K562 (cell line): ENCODE data around the gene CNOT4. TPM values are rescaled to one million over a fixed set of nuclear protein-coding genes. Genes with fewer than 3 reads are reported as not detected.

Experiments used
- BRF1 ChIP-seq: IDR thresholded peaks from 3 replicates; pipeline ENCODE4 v1.6.1; 2011; ENCODE audit warnings: borderline replicate concordance, mild to moderate bottlenecking; ENCODE audit not compliant: insufficient read length; ENCODE audit errors: extremely low read depth
- EP300 ChIP-seq: IDR thresholded peaks from 2 replicates; pipeline ENCODE4 v1.6.1; 2012; ENCODE audit warnings: low read length, improper control_type of control experiment
- ESRRA ChIP-seq: fragments of 450-650 bp; IDR thresholded peaks from 2 replicates; pipeline ENCODE4 v1.6.1; 2014; ENCODE audit warnings: low read depth, mild to moderate bottlenecking, moderate library complexity, borderline replicate concordance
- ESRRB ChIP-seq: fragments of 250-450 bp; sonication (Bioruptor Pico); IDR thresholded peaks from 2 replicates; pipeline ENCODE4 v1.5.0; 2020; ENCODE audit warnings: mild to moderate bottlenecking, moderate library complexity, borderline replicate concordance
- FOXK2 ChIP-seq, 2 experiments: fragments of 450-650 bp; IDR thresholded peaks in 1 of 2; conservative IDR thresholded peaks in 1 of 2; 2 replicates each; pipeline ENCODE4 v1.6.1; 2016; ENCODE audit warnings: low read depth in 2 of 2, mild to moderate bottlenecking in 1 of 2
- FOXO4 ChIP-seq: fragments of 450-650 bp; formaldehyde crosslinking; IDR thresholded peaks from 2 replicates; pipeline ENCODE4 v1.4.0; 2020; ENCODE audit warnings: mild to moderate bottlenecking, moderate library complexity
- NR2C1 ChIP-seq, 2 experiments: fragments of 450-650 bp; IDR thresholded peaks; 2 replicates each; pipeline ENCODE4 v1.6.1; 2017; ENCODE audit warnings: mild to moderate bottlenecking in 2 of 2, antibody characterized with exemption in 1 of 2, inconsistent platforms in 1 of 2, missing compliant biosample characterization in 1 of 2, missing genetic modification characterization in 1 of 2
- RBM22 ChIP-seq: fragments of 200-400 bp; formaldehyde crosslinking; IDR thresholded peaks from 2 replicates; pipeline ENCODE4 v1.6.1; 2018; ENCODE audit warnings: low read length, low read depth; ENCODE audit not compliant: poor library complexity, severe bottlenecking
- RBM34 ChIP-seq: fragments of 200-400 bp; formaldehyde crosslinking; IDR thresholded peaks from 2 replicates; pipeline ENCODE4 v1.6.1; 2018; ENCODE audit warnings: low read length, borderline replicate concordance; ENCODE audit not compliant: insufficient read depth
- SRSF9 ChIP-seq: fragments of 200-400 bp; formaldehyde crosslinking; IDR thresholded peaks from 2 replicates; pipeline ENCODE4 v1.6.1; 2017; ENCODE audit warnings: low read depth, low read length, borderline replicate concordance
- TRIM24 ChIP-seq, 2 experiments: fragments of 450-650 bp; IDR thresholded peaks; 2 replicates each; pipeline ENCODE4 v1.6.1; 2016
- TSC22D4 ChIP-seq: fragments of 450-650 bp; IDR thresholded peaks from 2 replicates; pipeline ENCODE4 v1.6.1; 2016; ENCODE audit warnings: missing genetic modification characterization, missing biosample characterization, control low read depth
- ZNF347 ChIP-seq: fragments of 450-650 bp; formaldehyde crosslinking; IDR thresholded peaks from 2 replicates; pipeline ENCODE4 v1.4.0; 2020; ENCODE audit warnings: low read depth, mild to moderate bottlenecking, moderate library complexity
- ZNF431 ChIP-seq: sonication (generic); formaldehyde crosslinking; IDR thresholded peaks from 2 replicates; pipeline ENCODE4 v1.8.0; 2022; ENCODE audit warnings: mild to moderate bottlenecking, missing genetic modification reagents
- polyA plus RNA-seq, 8 experiments: library from polyadenylated mRNA; depleted of rRNA in 4 of 8; stranded (reverse) in 5 of 8; unstranded in 3 of 8; fragments of >200 nt; fragmentation: Nextera tagmentation in 2 of 8; fragmentation: Illumina TruSeq in 1 of 8; extraction: Ambion mirVana in 2 of 8; extraction: Trizol in 1 of 8; gene quantifications; 2 replicates each; pipeline versions ENCODE4 v1.2.1 to v1.2.3, GENCODE V29; 2011 to 2014; ENCODE audit warnings: inconsistent platforms in 1 of 8, missing spikeins in 1 of 8
- total RNA-seq, 7 experiments: library from RNA; depleted of rRNA in 6 of 7; stranded (reverse); fragments of >200 nt in 6 of 7; fragmentation: Illumina TruSeq in 2 of 7; extraction: Trizol in 2 of 7; gene quantifications; 2 replicates each; pipeline versions ENCODE4 v1.2.1 to v1.2.3, GENCODE V29; 2011 to 2021; ENCODE audit warnings: low replicate concordance in 1 of 7
- TF ChIP-seq, protein P1 (sequence below): fragments of 450-650 bp; IDR thresholded peaks from 2 replicates; pipeline ENCODE4 v1.7.1; 2018; ENCODE audit warnings: mild to moderate bottlenecking, low read depth; ENCODE audit not compliant: partially characterized antibody
- TF ChIP-seq, protein P2 (sequence below): fragments of 450-650 bp; IDR thresholded peaks from 2 replicates; pipeline ENCODE4 v1.6.1; 2016; ENCODE audit warnings: mild to moderate bottlenecking
- TF ChIP-seq, protein P3 (sequence below), 2 experiments: IDR thresholded peaks; 2 replicates each; pipeline ENCODE4 v1.6.1; 2012; ENCODE audit warnings: improper control_type of control experiment in 2 of 2, low read depth in 2 of 2, low read length in 2 of 2, borderline replicate concordance in 1 of 2

The CNOT4 gene
- total and polyA plus RNA-seq, 9 of the 15 experiments (the other 6 are each of a cell fraction or from before 2014, with no cell fraction given): 8.6 to 24.1 (median 15.4) TPM

DNA sequence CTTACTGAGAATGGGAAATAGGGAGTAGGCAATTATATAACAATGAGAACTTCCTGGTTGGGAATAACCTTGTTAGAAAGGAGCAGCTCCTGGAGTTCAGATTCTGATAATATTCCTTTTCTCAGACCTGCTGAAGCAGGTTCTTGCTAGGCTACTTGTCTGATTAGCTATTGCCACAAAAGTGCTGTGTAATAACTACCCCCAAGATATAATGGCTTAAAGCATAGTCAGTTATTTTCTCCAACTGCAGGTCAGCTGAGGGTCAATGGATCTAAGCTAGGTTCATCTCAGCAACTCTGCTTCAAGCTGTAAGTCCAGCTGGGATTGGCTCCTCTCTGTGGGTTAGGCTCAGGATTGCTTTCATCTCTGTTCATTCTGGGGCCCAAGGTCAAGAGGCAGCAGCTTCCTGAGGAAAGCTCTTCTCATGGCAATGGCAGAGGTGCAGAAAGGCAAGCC, 9.4 kb upstream of the CNOT4 start (continued):
- TF ChIP-seq ESRRA (peak; percentile 66; the same call in 1 of the 2 replicates), SRSF9 (no peak), RBM34 (no peak), NR2C1 (IDR thresholded peaks at IDR 0.05) (no peak; the same call in 1 of the 2 replicates), NR2C1 (tag; IDR thresholded peaks at IDR 0.05) (peak; percentile 42; the same call in 1 of the 2 replicates), ESRRB (no peak), BRF1 (no peak), FOXK2 (conservative IDR thresholded peaks at IDR 0.05 in 1 of 2, IDR thresholded peaks at IDR 0.05 in 1 of 2; ENCODE audit: low read depth in 2 of 2) (0 out of 4 replicates have a peak, but pooled peaks of 1 of the 2 experiments have one; percentile 16), EP300 (peak; percentile 66), ZNF347 (no peak), FOXO4 (CRISPR knock-in tag) (no peak), TSC22D4 (tag) (no peak), RBM22 (no peak), TRIM24 (IDR thresholded peaks at IDR 0.05) (0 out of 4 replicates have a peak, but pooled peaks of 1 of the 2 experiments have one; percentile 34), ZNF431 (CRISPR knock-in tag) (no peak)
- TF ChIP-seq, protein P1, sequence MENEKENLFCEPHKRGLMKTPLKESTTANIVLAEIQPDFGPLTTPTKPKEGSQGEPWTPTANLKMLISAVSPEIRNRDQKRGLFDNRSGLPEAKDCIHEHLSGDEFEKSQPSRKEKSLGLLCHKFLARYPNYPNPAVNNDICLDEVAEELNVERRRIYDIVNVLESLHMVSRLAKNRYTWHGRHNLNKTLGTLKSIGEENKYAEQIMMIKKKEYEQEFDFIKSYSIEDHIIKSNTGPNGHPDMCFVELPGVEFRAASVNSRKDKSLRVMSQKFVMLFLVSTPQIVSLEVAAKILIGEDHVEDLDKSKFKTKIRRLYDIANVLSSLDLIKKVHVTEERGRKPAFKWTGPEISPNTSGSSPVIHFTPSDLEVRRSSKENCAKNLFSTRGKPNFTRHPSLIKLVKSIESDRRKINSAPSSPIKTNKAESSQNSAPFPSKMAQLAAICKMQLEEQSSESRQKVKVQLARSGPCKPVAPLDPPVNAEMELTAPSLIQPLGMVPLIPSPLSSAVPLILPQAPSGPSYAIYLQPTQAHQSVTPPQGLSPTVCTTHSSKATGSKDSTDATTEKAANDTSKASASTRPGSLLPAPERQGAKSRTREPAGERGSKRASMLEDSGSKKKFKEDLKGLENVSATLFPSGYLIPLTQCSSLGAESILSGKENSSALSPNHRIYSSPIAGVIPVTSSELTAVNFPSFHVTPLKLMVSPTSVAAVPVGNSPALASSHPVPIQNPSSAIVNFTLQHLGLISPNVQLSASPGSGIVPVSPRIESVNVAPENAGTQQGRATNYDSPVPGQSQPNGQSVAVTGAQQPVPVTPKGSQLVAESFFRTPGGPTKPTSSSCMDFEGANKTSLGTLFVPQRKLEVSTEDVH: no peak
- TF ChIP-seq, protein P2, sequence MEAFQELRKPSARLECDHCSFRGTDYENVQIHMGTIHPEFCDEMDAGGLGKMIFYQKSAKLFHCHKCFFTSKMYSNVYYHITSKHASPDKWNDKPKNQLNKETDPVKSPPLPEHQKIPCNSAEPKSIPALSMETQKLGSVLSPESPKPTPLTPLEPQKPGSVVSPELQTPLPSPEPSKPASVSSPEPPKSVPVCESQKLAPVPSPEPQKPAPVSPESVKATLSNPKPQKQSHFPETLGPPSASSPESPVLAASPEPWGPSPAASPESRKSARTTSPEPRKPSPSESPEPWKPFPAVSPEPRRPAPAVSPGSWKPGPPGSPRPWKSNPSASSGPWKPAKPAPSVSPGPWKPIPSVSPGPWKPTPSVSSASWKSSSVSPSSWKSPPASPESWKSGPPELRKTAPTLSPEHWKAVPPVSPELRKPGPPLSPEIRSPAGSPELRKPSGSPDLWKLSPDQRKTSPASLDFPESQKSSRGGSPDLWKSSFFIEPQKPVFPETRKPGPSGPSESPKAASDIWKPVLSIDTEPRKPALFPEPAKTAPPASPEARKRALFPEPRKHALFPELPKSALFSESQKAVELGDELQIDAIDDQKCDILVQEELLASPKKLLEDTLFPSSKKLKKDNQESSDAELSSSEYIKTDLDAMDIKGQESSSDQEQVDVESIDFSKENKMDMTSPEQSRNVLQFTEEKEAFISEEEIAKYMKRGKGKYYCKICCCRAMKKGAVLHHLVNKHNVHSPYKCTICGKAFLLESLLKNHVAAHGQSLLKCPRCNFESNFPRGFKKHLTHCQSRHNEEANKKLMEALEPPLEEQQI: no peak
- TF ChIP-seq, protein P3, sequence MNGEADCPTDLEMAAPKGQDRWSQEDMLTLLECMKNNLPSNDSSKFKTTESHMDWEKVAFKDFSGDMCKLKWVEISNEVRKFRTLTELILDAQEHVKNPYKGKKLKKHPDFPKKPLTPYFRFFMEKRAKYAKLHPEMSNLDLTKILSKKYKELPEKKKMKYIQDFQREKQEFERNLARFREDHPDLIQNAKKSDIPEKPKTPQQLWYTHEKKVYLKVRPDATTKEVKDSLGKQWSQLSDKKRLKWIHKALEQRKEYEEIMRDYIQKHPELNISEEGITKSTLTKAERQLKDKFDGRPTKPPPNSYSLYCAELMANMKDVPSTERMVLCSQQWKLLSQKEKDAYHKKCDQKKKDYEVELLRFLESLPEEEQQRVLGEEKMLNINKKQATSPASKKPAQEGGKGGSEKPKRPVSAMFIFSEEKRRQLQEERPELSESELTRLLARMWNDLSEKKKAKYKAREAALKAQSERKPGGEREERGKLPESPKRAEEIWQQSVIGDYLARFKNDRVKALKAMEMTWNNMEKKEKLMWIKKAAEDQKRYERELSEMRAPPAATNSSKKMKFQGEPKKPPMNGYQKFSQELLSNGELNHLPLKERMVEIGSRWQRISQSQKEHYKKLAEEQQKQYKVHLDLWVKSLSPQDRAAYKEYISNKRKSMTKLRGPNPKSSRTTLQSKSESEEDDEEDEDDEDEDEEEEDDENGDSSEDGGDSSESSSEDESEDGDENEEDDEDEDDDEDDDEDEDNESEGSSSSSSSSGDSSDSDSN (IDR thresholded peaks at IDR 0.05; ENCODE audit: borderline replicate concordance in 1 of 2, low read depth in 2 of 2, low read length in 2 of 2): no peak
